Right cardiac atrium (tissue), 5 donors: Measurements from ENCODE around the gene KCNQ4. TPM values are rescaled to one million over a fixed set of nuclear protein-coding genes. Genes with fewer than 3 reads are reported as not detected.

Experiments
- ATAC-seq, 2 donors: fragments of 200-7000 bp; cut with Tn5 transposase; one replicate each; pipeline versions ENCODE4 v1.8.0 to v1.9.1; 2020; ENCODE audit warnings: moderate library complexity in 2 of 2, mild to moderate bottlenecking in 1 of 2
- DNase-seq, 3 donors: peaks; one replicate each; pipeline ENCODE4 v3.0.0-alpha.2; 2020
- H3K27ac ChIP-seq: one replicate; pipeline ENCODE4 v1.5.1; 2013; ENCODE audit warnings: mild to moderate bottlenecking, low read length, control low read depth, moderate library complexity
- H3K27me3 ChIP-seq: one replicate; pipeline ENCODE4 v1.6.1; 2013; ENCODE audit not compliant: control insufficient read depth, insufficient read depth
- H3K4me1 ChIP-seq: one replicate; pipeline ENCODE4 v1.6.1; 2013; ENCODE audit warnings: low read length; ENCODE audit not compliant: control insufficient read depth, insufficient read depth
- H3K4me3 ChIP-seq: one replicate; pipeline ENCODE4 v1.5.1; 2013; ENCODE audit warnings: low read length, control low read depth
- H3K9me3 ChIP-seq: one replicate; pipeline ENCODE4 v1.6.1; 2013; ENCODE audit warnings: low read length; ENCODE audit not compliant: control insufficient read depth
- WGBS: extraction: QIAGEN DNeasy Blood & Tissue Kit; methylation state at CpG from one replicate; pipeline ENCODE4 v1.1.7; 2013; 5-methylcytosine and 5-hydroxymethylcytosine counted together
- intact Hi-C, 4 donors: fragments of 100-400 bp; cut with DNase I; formaldehyde crosslinking; loops; one replicate each; pipeline versions ENCODE4 v1.11.0 to v1.14.0; 2022 to 2023
- polyA plus RNA-seq: library from polyadenylated mRNA; stranded (reverse); fragments of 200-250 nt; gene quantifications from one replicate; pipeline ENCODE4 v1.2.3, GENCODE V29; 2013
- total RNA-seq, 4 donors: library from RNA; stranded (reverse); fragmentation: NEBNext Ultra II Directional; extraction: Animal tissue kit (Norgen Biotek cat#: 25700); gene quantifications; one replicate each; pipeline ENCODE4 v1.2.1, GENCODE V29; 2021
- donor health status: healthy with polysubstance abuse.
- donor health status: DM: no; HTN: yes; CAD: no.
- donor health status: DM: no; HTN: no; CAD: no.
- donor health status: DM: no; HTN: yes; CAD: no; lungs with severe emphysema.
- donor health status: DM: yes; HTN: yes; CAD: no.

The KCNQ4 gene
- total and polyA plus RNA-seq, 5 donors: 0.71 to 1.8 (median 0.96) TPM

DNA sequence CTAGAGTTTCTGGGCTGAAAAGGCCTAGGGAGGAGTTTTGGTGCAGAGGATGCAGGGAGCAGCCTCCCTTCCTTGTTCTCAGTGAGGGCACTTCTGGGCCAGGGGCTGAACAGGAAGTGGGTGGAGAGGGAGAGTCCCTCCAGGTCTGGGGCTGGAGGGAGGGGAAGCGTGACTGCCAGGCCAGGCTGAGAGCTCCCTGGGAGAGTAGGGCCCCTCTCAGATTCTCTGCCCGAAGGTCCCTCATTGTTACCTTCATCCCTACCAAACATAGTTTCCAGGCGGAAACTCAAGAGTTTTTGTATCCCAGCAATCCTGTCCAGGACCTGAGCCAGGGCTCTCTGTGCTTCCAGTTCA, 41.8 kb downstream of the KCNQ4 start:
- no peak overlapping the region for H3K4me3 ChIP-seq
- no peaks in the 10 kb centered on the region for H3K27me3 ChIP-seq
- DNase-seq: no peak
- intact Hi-C loops: no loop called here
- 64% methylated on average over 3 of the region's 3 CpGs for WGBS
- no peaks in the 10 kb centered on the region for H3K4me1 ChIP-seq
- no peak overlapping the region for H3K27ac ChIP-seq
- ATAC-seq: peak; percentile 10 to 70
- H3K9me3 ChIP-seq: no peaks in the 10 kb centered on the region

GRCh38 chr1:40825996-40826395, 42.4 kb downstream of the KCNQ4 start:
- H3K4me1 ChIP-seq: no peaks in the 10 kb centered on the region
- no peak overlapping the region for H3K4me3 ChIP-seq
- H3K27ac ChIP-seq: no peak overlapping the region
- H3K9me3 ChIP-seq: no peaks in the 10 kb centered on the region
- no peak for DNase-seq
- intact Hi-C loops: no loop called here
- WGBS: 52% methylated on average over 5 of the region's 5 CpGs
- H3K27me3 ChIP-seq: no peaks in the 10 kb centered on the region
- no peak for ATAC-seq

DNA sequence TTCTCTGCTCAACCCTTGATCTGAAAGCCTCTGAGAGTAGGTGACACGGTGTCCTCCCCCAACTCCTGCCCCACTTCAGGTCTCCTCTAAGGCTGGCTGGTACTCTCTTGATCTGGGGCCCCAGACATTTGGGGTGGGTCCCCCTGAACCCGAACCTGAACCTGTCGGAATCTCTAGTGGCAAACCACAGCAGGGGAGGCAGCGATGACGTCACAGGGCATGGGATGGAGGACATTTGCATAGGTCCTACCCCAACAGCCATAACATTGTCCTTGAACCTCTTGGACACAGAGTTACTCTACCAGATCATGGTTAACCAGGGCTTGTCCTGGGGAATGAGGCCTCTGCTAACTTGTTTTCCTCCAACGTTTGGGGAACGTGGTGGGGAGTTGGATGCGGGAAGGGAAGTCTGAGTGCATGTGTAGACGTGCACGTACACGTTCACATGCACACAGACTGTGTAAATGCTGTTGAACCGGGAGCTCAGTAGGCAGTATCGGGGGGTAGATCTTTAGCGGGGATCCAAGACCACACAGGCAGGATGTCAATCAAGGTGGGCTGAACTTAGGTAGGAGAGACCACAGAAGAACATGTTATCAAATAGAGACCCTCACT, 46.2 kb downstream of the KCNQ4 start:
- no peaks in the 10 kb centered on the region for H3K9me3 ChIP-seq
- H3K27ac ChIP-seq: no peak overlapping the region
- ATAC-seq (no peak), DNase-seq (no peak)
- no peaks in the 10 kb centered on the region for H3K27me3 ChIP-seq
- intact Hi-C loops: no loop called here
- H3K4me1 ChIP-seq: no peaks in the 10 kb centered on the region
- 80% methylated on average over 14 of the region's 14 CpGs for WGBS
- no peak overlapping the region for H3K4me3 ChIP-seq

- Histone ChIP-seq H3K4me1 (no peaks in the 10 kb centered on the region), H3K4me3 (no peak overlapping the region), H3K27ac (no peak overlapping the region), H3K9me3 (no peaks in the 10 kb centered on the region), H3K27me3 (no peaks in the 10 kb centered on the region)
- WGBS: 92% methylated on average over 13 of the region's 13 CpGs
- DNase-seq (no peak), ATAC-seq (no peak)
- intact Hi-C loops: no loop called here
Measured at GRCh38 chr1:40830419-40830943, 46.9 kb downstream of the KCNQ4 start.

DNA sequence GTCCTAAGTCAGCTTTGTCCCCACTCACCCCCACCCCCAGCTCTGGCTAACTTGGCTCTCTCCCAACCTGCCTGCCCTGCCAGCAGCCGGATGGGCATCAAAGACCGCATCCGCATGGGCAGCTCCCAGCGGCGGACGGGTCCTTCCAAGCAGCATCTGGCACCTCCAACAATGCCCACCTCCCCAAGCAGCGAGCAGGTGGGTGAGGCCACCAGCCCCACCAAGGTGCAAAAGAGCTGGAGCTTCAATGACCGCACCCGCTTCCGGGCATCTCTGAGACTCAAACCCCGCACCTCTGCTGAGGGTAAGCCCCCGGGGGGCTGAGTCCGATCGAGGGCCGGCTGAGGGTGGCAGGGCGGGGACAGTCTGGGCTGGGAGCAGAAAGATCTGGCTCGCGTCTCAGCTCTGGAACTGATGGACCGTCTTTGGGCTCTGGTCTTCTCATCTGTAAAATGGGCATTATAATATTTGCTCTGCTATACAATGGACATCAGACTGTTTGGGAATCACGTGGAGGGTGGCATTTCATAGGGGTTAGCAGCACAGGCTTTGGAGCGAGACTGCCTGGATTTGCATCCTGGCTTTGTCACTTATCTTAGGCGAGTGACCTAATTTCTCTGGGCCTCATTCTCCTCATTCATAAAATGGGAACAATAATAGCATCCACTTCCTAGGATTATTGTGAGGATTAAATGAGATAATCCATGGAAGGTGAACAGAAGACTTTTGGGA, 47.6 kb downstream of the KCNQ4 start:
- WGBS: 92% methylated on average over 22 of the region's 22 CpGs
- Histone ChIP-seq H3K4me1 (no peaks in the 10 kb centered on the region), H3K27ac (no peak overlapping the region), H3K4me3 (no peak overlapping the region), H3K9me3 (no peaks in the 10 kb centered on the region), H3K27me3 (no peaks in the 10 kb centered on the region)
- ATAC-seq: no peak
- no peak for DNase-seq
- intact Hi-C loops: no loop called here

DNA sequence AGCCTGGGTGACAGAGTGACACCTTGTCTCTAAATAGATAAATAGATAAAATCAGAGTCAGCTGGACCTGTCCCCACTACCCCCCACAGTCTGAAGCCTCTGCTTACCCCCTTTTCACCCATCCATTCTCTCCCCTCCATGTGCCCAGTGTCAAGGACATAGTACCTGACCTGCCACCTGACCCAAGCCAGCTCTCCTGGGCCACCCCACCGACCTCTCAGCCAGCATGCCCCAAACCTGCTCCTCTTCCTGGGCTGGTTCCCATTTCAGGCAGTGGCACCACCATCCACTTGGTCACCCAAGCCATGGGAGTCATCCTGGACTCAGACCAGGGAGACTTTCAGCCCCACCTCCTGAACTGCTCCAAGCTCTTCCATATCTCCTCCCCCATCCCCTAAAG, 50.4 kb downstream of the KCNQ4 start:
- DNase-seq (no peak), ATAC-seq (no peak)
- Histone ChIP-seq H3K9me3 (no peaks in the 10 kb centered on the region), H3K4me1 (no peaks in the 10 kb centered on the region), H3K27ac (no peak overlapping the region), H3K4me3 (no peak overlapping the region), H3K27me3 (no peaks in the 10 kb centered on the region)
- WGBS: 97% methylated on average over 1 of the region's 1 CpG
- intact Hi-C loops: no loop called here

- H3K4me3 ChIP-seq: no peak overlapping the region
- WGBS: 76% methylated on average over 11 of the region's 11 CpGs
- DNase-seq (no peak), ATAC-seq (no peak)
- H3K27me3 ChIP-seq: no peaks in the 10 kb centered on the region
- no peak overlapping the region for H3K27ac ChIP-seq
- H3K4me1 ChIP-seq: no peaks in the 10 kb centered on the region
- intact Hi-C loops: no loop called here
- no peaks in the 10 kb centered on the region for H3K9me3 ChIP-seq
Measured at GRCh38 chr1:40834968-40835545, 51.5 kb downstream of the KCNQ4 start.

DNA sequence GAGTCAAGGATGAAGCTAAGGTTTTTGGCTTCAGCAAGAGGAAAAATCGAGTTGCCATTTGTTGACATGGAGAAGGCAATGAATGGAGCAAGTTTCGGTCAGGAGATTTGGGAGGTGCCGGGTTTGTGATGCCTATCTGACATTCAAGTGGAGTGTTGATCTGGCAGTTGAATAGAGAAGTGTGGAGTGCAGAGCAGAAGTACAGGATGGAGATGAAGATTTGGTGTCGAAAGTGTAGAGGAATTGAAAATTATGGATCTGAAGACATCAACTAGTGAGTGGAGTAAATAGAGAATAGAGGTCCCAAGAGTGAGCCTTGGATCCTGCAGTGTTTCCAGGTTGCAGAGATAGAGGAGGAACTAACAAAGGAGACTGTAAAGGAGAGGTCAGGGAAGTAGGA, 52.7 kb downstream of the KCNQ4 start:
- ATAC-seq (no peak), DNase-seq (no peak)
- Histone ChIP-seq H3K27me3 (no peaks in the 10 kb centered on the region), H3K4me3 (no peak overlapping the region), H3K9me3 (no peaks in the 10 kb centered on the region), H3K27ac (no peak overlapping the region), H3K4me1 (no peaks in the 10 kb centered on the region)
- intact Hi-C loops: no loop called here
- 84% methylated on average over 4 of the region's 4 CpGs for WGBS

DNA sequence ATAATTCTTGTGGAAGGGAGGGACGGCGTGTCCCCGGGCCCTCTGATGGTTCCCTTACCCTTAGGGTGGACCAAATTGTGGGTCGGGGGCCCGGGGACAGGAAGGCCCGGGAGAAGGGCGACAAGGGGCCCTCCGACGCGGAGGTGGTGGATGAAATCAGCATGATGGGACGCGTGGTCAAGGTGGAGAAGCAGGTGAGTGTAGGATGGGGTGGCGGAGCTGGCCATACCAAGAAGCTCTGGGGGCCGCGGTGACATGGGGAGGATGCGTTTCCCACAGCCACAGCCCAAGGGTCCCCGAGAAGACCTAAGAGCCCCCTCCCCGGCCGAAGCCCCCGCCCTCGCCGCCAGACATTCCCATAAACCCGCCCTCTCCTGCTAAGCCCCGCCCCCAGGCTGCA, 54.0 kb downstream of the KCNQ4 start:
- no peak overlapping the region for H3K27ac ChIP-seq
- no peaks in the 10 kb centered on the region for H3K27me3 ChIP-seq
- no peak for DNase-seq
- no peaks in the 10 kb centered on the region for H3K4me1 ChIP-seq
- no peaks in the 10 kb centered on the region for H3K9me3 ChIP-seq
- intact Hi-C loops: no loop called here
- no peak for ATAC-seq
- no peak overlapping the region for H3K4me3 ChIP-seq
- WGBS: 65% methylated on average over 24 of the region's 24 CpGs

DNA sequence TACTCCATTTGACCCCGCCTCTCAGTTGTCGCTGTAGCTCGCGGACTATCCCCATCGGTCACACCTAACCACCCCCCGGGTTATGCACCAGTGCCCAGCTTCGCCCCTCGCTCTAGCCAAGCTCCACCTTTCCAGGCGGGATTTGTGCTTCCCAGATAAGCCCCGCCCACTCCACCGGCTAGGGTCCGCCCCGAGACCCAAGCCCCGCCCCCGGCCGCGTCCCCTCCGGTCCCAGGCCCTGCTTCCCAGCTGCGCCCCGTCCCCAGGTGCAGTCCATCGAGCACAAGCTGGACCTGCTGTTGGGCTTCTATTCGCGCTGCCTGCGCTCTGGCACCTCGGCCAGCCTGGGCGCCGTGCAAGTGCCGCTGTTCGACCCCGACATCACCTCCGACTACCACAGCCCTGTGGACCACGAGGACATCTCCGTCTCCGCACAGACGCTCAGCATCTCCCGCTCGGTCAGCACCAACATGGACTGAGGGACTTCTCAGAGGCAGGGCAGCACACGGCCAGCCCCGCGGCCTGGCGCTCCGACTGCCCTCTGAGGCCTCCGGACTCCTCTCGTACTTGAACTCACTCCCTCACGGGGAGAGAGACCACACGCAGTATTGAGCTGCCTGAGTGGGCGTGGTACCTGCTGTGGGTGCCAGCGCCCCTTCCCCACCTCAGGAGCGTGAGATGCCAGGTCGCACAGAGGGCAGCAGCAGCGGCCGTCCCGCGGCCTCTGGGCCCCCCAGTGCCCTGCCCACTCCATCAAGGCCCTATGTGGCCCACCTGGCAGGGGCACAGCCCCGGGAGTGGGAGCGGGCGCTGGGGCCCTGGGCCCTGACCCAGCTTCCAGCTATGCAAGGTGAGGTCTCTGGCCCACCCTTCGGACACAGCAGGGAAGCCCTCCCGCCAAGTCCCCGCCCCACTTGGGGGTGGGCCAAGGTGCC, 54.7 kb downstream of the KCNQ4 start:
- Histone ChIP-seq H3K4me3 (no peak overlapping the region), H3K4me1 (no peaks in the 10 kb centered on the region), H3K9me3 (peaks cover 2% of the 10 kb centered on the region), H3K27me3 (no peaks in the 10 kb centered on the region), H3K27ac (no peak overlapping the region)
- DNase-seq (no peak), ATAC-seq (peak in 1 of 2 donors; percentile 28)
- intact Hi-C loops: no loop called here
- WGBS: 63% methylated on average over 60 of the region's 60 CpGs
